K562 (cell line): ENCODE data around the gene EVL. TPM values are rescaled to one million over a fixed set of nuclear protein-coding genes. Genes with fewer than 3 reads are reported as not detected.

Source experiments
- CBFA2T3 ChIP-seq: fragments of 450-650 bp; IDR thresholded peaks from 2 replicates; pipeline ENCODE4 v1.6.1; 2017
- HOXB6 ChIP-seq: fragments of 250-450 bp; sonication (Bioruptor Pico); IDR thresholded peaks from 2 replicates; pipeline ENCODE4 v1.5.1; 2022; ENCODE audit warnings: mild to moderate bottlenecking, borderline replicate concordance
- KLF13 ChIP-seq: fragments of 450-650 bp; IDR thresholded peaks from 2 replicates; pipeline ENCODE4 v1.6.1; 2016; ENCODE audit warnings: missing genetic modification characterization, low read depth, mild to moderate bottlenecking, missing compliant biosample characterization, moderate library complexity, borderline replicate concordance
- RAD21 ChIP-seq, 2 experiments: fragments of 250-450 bp in 1 of 2; fragments of 450-650 bp in 1 of 2; sonication (Bioruptor Pico) in 1 of 2; formaldehyde crosslinking in 1 of 2; IDR thresholded peaks in 1 of 2; conservative IDR thresholded peaks in 1 of 2; 2 replicates each; pipeline versions ENCODE4 v1.4.0 to v1.8.0; 2020 to 2022; ENCODE audit warnings: mild to moderate bottlenecking in 2 of 2, moderate library complexity in 1 of 2
- RAD51 ChIP-seq: fragments of 450-650 bp; IDR thresholded peaks from 2 replicates; pipeline ENCODE4 v1.7.1; 2016; ENCODE audit warnings: low read depth, mild to moderate bottlenecking, borderline replicate concordance
- RB1 ChIP-seq: fragments of 450-650 bp; IDR thresholded peaks from 2 replicates; pipeline ENCODE4 v1.6.1; 2017; ENCODE audit warnings: low read depth, mild to moderate bottlenecking
- SIX5 ChIP-seq, 2 experiments: IDR thresholded peaks; 2 replicates each; pipeline ENCODE4 v1.6.1; 2011; ENCODE audit warnings: low read length in 2 of 2, borderline replicate concordance in 1 of 2, low read depth in 1 of 2, mild to moderate bottlenecking in 1 of 2, moderate library complexity in 1 of 2; ENCODE audit not compliant: insufficient read depth in 1 of 2
- ZNF644 ChIP-seq: fragments of 200-800 bp; sonication (Bioruptor generic); IDR thresholded peaks from 2 replicates; pipeline ENCODE4 v1.6.1; 2016; ENCODE audit warnings: low read depth, missing genetic modification characterization, missing compliant biosample characterization
- ZNF699 ChIP-seq: fragments of 250-450 bp; sonication (Bioruptor Pico); IDR thresholded peaks from 2 replicates; pipeline ENCODE4 v1.8.0; 2021; ENCODE audit warnings: mild to moderate bottlenecking, moderate library complexity; ENCODE audit not compliant: insufficient replicate concordance
- polyA plus RNA-seq, 8 experiments: library from polyadenylated mRNA; depleted of rRNA in 4 of 8; stranded (reverse) in 5 of 8; unstranded in 3 of 8; fragments of >200 nt; fragmentation: Nextera tagmentation in 2 of 8; fragmentation: Illumina TruSeq in 1 of 8; extraction: Ambion mirVana in 2 of 8; extraction: Trizol in 1 of 8; gene quantifications; 2 replicates each; pipeline versions ENCODE4 v1.2.1 to v1.2.3, GENCODE V29; 2011 to 2014; ENCODE audit warnings: inconsistent platforms in 1 of 8, missing spikeins in 1 of 8
- total RNA-seq, 7 experiments: library from RNA; depleted of rRNA in 6 of 7; stranded (reverse); fragments of >200 nt in 6 of 7; fragmentation: Illumina TruSeq in 2 of 7; extraction: Trizol in 2 of 7; gene quantifications; 2 replicates each; pipeline versions ENCODE4 v1.2.1 to v1.2.3, GENCODE V29; 2011 to 2021; ENCODE audit warnings: low replicate concordance in 1 of 7
- TF ChIP-seq, protein P1 (sequence below): fragments of 250-450 bp; sonication (Bioruptor Pico); IDR thresholded peaks from 2 replicates; pipeline ENCODE4 v1.5.0; 2021
- TF ChIP-seq, protein P2 (sequence below): fragments of 450-650 bp; IDR thresholded peaks from 2 replicates; pipeline ENCODE4 v1.6.1; 2016; ENCODE audit warnings: low read depth
- TF ChIP-seq, protein P3 (sequence below): fragments of 250-450 bp; sonication (Bioruptor Pico); IDR thresholded peaks from 2 replicates; pipeline ENCODE4 v1.5.0; 2021
- TF ChIP-seq, protein P4 (sequence below), 2 experiments: fragments of 450-650 bp in 1 of 2; IDR thresholded peaks; 2 replicates each; pipeline ENCODE4 v1.6.1; 2011 to 2017; ENCODE audit warnings: low read depth in 2 of 2, antibody characterized with exemption in 1 of 2, borderline replicate concordance in 1 of 2, low read length in 1 of 2, mild to moderate bottlenecking in 1 of 2, mixed read lengths in 1 of 2; ENCODE audit not compliant: control insufficient read depth in 1 of 2

The EVL gene
- total and polyA plus RNA-seq, 9 of the 15 experiments (the other 6 are each of a cell fraction or from before 2014, with no cell fraction given), result 2.9 to 43.4 (median 23.9) TPM

DNA sequence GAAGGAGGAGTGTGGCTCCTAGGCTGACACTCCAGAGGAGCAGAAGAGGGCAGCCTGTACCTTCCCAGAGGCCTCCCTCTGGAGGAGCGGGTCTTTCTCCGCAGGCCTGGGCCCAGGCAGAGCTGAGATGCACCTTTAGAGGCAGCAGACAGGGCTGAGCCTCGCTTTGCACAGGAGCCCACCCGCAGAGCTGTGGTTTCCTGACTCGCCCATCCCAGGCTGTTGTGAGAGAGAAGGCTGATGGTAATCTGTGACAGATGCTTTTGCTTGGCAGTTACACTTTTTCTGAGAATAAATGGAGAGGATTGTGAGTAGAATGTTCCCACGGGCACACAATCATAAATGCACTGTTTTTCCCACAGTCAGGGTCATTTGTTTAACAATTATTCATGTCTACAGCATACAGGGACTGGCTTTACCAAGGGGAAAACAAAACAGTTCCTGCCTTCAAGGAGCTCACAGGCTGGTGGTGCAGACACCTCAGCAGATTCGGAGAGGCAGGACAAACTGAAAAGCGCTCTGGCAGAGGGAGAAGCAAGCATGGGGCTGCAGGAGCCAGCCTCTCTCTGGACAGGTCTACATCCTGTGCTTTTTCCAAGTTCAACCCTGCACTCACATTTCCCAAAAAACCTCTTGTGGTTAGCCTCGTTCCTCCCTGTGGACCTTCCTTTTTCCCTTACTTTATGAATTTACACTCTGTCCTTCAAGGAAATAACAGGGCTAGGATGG is 13.9 kb downstream of the EVL start (continued):
- TF ChIP-seq, protein P1, sequence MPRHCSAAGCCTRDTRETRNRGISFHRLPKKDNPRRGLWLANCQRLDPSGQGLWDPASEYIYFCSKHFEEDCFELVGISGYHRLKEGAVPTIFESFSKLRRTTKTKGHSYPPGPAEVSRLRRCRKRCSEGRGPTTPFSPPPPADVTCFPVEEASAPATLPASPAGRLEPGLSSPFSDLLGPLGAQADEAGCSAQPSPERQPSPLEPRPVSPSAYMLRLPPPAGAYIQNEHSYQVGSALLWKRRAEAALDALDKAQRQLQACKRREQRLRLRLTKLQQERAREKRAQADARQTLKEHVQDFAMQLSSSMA (CRISPR knock-in tag), result no peak
- no peak for TF ChIP-seq KLF13 (tag)
- peak; percentile 40 to 58 for TF ChIP-seq RAD21 (CRISPR knock-in tag; conservative IDR thresholded peaks at IDR 0.05 in 1 of 2, IDR thresholded peaks at IDR 0.05 in 1 of 2)
- TF ChIP-seq HOXB6 (CRISPR knock-in tag), result no peak
- peak; percentile 17; the same call in 1 of the 2 replicates for TF ChIP-seq CBFA2T3
- no peak for TF ChIP-seq ZNF699 (CRISPR knock-in tag)
- TF ChIP-seq ZNF644 (tag), result no peak
- TF ChIP-seq, protein P2, sequence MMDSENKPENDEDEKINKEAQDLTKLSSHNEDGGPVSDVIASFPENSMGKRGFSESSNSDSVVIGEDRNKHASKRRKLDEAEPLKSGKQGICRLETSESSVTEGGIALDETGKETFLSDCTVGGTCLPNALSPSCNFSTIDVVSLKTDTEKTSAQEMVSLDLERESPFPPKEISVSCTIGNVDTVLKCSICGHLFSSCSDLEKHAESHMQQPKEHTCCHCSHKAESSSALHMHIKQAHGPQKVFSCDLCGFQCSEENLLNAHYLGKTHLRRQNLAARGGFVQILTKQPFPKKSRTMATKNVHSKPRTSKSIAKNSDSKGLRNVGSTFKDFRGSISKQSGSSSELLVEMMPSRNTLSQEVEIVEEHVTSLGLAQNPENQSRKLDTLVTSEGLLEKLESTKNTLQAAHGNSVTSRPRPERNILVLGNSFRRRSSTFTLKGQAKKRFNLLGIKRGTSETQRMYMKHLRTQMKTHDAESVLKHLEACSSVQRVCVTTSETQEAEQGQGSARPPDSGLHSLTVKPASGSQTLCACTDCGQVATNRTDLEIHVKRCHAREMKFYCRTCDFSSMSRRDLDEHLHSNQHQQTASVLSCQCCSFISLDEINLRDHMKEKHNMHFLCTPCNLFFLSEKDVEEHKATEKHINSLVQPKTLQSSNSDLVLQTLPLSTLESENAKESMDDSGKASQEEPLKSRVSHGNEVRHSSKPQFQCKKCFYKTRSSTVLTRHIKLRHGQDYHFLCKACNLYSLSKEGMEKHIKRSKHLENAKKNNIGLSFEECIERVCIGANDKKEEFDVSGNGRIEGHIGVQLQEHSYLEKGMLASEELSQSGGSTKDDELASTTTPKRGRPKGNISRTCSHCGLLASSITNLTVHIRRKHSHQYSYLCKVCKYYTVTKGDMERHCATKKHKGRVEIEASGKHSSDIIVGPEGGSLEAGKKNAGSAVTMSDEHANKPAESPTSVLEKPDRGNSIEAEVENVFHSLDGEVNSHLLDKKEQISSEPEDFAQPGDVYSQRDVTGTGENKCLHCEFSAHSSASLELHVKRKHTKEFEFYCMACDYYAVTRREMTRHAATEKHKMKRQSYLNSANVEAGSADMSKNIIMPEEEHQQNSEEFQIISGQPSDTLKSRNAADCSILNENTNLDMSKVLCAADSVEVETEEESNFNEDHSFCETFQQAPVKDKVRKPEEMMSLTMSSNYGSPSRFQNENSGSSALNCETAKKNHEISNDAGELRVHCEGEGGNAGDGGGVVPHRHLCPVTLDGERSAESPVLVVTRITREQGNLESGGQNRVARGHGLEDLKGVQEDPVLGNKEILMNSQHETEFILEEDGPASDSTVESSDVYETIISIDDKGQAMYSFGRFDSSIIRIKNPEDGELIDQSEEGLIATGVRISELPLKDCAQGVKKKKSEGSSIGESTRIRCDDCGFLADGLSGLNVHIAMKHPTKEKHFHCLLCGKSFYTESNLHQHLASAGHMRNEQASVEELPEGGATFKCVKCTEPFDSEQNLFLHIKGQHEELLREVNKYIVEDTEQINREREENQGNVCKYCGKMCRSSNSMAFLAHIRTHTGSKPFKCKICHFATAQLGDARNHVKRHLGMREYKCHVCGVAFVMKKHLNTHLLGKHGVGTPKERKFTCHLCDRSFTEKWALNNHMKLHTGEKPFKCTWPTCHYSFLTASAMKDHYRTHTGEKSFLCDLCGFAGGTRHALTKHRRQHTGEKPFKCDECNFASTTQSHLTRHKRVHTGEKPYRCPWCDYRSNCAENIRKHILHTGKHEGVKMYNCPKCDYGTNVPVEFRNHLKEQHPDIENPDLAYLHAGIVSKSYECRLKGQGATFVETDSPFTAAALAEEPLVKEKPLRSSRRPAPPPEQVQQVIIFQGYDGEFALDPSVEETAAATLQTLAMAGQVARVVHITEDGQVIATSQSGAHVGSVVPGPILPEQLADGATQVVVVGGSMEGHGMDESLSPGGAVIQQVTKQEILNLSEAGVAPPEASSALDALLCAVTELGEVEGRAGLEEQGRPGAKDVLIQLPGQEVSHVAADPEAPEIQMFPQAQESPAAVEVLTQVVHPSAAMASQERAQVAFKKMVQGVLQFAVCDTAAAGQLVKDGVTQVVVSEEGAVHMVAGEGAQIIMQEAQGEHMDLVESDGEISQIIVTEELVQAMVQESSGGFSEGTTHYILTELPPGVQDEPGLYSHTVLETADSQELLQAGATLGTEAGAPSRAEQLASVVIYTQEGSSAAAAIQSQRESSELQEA, result no peak
- no peak for TF ChIP-seq SIX5 (IDR thresholded peaks at IDR 0.05; ENCODE audit: borderline replicate concordance in 1 of 2, insufficient read depth in 1 of 2, low read depth in 1 of 2, low read length in 2 of 2)
- no peak for TF ChIP-seq RB1
- TF ChIP-seq RAD51, result no peak
- TF ChIP-seq, protein P3, sequence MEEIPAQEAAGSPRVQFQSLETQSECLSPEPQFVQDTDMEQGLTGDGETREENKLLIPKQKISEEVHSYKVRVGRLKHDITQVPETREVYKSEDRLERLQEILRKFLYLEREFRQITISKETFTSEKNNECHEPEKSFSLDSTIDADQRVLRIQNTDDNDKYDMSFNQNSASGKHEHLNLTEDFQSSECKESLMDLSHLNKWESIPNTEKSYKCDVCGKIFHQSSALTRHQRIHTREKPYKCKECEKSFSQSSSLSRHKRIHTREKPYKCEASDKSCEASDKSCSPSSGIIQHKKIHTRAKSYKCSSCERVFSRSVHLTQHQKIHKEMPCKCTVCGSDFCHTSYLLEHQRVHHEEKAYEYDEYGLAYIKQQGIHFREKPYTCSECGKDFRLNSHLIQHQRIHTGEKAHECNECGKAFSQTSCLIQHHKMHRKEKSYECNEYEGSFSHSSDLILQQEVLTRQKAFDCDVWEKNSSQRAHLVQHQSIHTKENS (CRISPR knock-in tag), result no peak
- TF ChIP-seq, protein P4, sequence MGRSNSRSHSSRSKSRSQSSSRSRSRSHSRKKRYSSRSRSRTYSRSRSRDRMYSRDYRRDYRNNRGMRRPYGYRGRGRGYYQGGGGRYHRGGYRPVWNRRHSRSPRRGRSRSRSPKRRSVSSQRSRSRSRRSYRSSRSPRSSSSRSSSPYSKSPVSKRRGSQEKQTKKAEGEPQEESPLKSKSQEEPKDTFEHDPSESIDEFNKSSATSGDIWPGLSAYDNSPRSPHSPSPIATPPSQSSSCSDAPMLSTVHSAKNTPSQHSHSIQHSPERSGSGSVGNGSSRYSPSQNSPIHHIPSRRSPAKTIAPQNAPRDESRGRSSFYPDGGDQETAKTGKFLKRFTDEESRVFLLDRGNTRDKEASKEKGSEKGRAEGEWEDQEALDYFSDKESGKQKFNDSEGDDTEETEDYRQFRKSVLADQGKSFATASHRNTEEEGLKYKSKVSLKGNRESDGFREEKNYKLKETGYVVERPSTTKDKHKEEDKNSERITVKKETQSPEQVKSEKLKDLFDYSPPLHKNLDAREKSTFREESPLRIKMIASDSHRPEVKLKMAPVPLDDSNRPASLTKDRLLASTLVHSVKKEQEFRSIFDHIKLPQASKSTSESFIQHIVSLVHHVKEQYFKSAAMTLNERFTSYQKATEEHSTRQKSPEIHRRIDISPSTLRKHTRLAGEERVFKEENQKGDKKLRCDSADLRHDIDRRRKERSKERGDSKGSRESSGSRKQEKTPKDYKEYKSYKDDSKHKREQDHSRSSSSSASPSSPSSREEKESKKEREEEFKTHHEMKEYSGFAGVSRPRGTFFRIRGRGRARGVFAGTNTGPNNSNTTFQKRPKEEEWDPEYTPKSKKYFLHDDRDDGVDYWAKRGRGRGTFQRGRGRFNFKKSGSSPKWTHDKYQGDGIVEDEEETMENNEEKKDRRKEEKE (IDR thresholded peaks at IDR 0.05; ENCODE audit: borderline replicate concordance in 1 of 2, control insufficient read depth in 1 of 2, low read depth in 2 of 2, low read length in 1 of 2), result no peak
